GM20431 (cell line): ENCODE data around the gene ZNF853.

Experiments
- in situ Hi-C: fragments of 300-500 bp; cut with MseI, MboI; formaldehyde crosslinking; loops from one replicate; pipeline ENCODE4 v1.15.0; 2020; ENCODE audit warnings: low sequenced_read_pairs; ENCODE audit not compliant: unreplicated experiment

The ZNF853 gene

DNA sequence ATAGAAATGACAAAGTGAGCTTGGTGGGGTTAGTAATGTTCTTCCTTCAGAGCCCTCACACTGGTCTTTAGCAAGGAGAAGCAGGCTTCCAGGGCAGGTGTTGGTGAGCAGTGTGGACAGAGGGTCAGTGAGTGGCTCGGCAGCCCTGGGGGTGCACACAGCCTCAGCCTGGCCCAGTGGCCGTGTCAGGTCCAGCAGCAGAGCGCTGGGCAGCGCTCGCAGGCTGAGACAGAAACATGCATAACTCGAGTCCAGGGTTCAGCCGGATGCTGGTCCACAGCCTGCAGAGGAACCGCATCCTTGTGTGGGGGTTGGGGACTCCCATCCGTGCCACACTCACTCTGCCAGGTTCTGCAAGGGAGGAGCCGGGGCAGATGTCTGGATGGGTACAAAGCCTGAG lies 11.0 kb upstream of the ZNF853 start:
- in situ Hi-C loops = no loop called here

DNA sequence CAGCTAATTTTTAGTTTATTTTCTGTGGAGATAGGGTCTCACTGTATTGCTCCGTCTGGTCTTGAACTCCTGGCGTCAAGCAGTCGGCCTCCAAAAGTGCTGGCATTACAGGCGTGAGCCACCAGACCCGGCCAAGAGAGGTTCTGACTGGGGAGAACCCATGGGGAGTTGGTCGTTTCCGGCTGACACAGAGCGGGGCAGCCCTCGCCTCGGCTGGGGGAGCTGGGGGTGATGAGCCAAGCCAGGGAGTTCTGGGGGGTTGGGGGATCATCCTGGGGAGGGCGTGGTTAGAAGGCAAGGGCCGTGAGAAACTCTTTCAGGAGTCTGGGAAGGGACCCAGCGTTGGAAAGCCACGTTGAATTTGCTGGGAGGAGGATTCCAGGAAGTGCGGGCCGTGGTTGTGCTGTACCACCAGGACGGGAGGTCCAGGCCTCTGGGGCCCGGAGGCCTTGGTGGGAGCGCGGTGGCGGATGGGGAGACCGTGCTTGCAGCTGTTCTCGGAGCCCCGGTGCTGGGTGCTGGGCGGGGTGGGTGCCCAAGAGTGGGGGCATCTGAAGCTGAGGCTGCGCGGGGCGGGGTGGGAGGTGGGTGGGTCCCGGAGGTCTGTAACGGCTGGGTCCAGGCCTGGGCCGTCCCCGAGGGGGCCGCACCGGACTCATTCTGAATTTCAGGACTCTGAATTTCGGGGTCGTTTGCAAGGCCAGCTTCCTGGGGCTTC lies 8.4 kb upstream of the ZNF853 start:
- in situ Hi-C loops = no loop called here

DNA sequence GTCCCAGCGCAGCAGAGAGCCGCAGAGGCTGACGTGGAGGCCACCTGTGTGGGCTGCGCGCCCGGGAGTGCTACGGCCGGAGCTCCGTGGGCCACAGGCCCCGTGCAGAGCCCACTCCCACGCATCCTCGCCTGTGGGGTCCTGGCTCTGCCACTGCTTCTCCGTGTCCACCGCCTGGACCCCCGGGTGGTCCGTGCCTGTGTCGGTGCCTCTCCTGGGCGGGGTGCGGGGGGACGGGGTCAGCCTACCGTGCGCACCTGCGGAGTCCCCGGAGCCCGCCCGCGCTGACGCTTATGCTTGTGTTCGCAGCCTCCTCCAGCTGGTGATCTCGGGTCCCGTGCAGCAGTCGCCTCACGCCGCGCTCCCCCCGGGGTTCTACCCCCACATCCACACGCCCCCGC lies 7.8 kb upstream of the ZNF853 start:
- in situ Hi-C loops = no loop called here

DNA sequence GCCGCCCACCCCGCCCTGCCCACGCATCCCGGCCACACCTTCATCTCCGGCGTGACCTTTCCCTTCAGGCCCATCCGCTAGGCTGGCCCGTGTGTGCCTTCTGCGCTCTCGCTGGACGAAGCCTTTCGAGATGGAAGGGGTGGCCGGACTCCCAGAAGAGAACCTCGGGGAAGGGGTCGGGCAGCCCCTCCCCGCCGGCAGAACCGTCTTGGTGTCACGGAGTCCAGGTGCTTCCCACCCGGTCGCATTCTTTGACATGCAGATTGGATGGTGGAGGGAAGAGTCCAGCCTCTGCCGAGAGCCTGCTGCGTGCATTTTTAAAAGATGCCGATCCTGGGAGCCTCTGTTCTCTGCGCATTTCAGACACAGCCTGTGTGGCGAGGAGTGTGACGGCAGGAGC lies 7.3 kb upstream of the ZNF853 start:
- in situ Hi-C loops = no loop called here

DNA sequence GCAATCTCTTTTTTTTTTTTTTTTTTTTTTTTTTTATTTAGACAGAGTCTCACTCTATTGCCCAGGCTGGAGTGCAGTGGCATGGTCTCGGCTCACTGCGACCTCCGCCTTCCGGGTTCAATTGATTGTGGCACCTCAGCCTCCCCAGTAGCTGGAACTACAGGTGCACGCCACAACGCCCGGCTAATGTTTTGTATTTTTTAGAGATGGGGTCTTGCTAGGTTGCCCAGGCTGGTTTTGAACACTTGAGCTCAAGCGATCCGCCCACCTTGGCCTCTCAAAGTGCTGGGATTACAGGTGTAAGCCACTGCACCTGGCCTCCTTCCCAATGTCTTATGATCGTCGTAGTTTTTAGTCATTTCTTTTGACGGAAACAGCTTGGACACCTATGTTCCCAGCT lies 6.6 kb upstream of the ZNF853 start:
- in situ Hi-C loops = no loop called here

DNA sequence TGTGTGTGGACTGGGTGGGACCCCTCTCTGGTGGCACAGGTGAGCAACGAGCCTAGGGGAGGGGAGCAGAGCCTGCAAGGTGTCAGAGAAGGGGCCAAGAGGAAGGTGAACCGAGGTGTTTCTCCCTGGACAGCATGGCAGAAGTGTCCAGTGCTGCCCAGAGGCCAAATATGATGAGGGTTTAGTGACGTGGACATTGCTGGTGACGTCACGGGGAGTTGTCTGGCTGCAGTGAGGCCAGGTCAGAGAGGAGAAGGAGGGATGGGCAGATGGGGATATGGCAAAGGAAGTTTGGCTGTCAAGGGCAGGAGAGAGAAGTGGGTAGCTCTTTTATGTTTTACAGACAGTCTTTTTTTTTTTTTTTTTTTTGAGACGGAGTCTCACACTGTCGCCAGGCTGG lies 2.6 kb upstream of the ZNF853 start:
- in situ Hi-C loops = no loop called here

DNA sequence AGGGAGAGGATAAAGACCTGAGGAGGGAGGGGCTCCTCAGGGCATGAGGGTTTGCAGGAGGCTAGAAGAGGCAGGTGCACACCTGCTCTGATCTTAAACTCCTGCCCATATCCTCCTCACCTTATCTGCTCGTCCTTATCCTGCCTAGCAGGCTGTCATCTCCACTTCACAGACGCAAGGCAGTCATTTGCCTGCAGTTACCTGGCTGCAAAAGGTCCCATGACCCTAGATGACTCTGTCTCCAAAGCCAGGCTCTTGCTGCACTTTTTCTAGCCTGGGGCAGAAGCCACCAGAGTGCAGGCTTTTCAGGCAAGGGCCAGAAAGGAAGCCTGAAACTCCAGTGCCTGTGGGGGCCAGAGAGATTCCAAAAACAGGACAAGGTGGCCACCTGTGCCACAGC lies 1.7 kb upstream of the ZNF853 start:
- in situ Hi-C loops = no loop called here

DNA sequence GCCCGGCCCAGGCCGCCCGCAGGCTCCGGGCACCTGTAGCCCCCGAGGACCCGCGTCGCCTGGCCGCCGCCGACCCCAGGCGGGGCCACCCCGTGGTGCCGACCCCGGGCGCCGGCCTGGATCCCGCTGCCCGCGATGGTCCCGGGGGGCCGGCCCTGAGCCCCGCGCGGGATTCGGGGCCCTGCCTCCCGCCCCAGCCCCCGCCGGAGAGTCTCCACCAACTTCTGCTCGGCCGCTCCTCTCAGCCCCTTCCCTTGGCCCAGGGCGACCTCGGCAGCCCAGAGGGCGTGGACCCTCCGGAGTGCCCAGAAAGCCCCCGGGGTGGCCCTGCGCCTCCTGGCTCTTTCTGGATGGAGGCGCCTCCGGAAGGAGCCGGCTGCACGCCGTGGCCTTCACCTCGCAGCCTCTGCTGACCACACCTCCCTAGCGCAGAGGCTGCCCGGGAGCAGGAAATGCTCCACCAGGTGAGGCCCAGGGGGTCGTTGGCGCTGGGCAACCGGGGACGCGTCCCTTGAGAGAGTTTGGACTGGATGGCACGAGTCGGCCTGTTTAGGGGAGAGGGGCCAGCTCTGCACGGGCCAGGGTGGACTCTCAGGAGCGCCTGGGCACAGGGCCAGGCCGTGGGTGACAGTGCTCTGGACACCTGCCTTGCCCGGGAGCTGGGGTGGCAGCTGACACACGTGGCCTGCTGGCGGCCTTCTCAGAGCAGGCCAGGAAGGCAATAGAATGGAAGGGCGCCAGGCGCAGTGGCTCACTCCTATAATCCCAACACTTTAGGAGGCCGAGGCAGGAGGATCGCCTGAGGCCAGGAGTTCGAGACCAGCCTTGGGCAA lies 529 bp downstream of the ZNF853 start:
- in situ Hi-C loops = no loop called here

DNA sequence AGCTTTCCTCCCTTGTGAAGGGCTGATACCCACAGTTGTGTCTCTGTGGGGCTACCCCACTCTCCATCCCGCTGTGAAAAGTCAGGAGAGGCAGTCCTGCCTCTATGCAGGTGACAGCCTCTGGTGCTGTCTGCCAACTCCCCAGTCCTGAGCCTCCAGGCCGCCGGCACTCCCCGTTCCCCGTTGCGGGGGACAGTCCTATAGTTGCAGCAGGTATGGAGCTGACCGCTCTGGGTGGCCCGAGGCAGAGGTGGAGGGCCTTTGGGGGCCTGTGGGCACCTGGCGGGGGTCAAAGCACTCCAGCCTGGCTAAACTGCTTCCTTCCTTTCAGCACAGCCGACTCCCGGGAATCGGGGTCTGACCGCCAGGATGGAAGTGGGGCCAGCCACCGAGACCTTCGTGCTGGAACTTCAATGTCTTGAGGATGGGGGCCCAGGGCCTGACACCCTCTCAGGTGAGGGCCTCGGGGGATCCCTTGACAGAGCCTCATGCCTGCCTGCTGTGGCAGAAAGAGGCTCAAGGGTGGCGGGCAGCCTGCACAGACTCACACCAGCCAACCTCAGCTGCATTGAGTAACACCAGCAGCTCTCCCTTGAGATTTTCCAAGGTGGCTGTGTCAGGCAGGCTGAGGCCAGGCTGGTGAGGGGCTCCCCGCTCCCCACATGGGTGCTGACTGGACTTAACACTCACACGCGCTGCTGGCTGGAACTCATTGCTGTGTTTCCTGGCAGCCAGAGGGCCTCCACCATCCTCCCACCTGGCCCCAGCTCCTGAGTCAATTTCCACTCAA lies 1.6 kb downstream of the ZNF853 start:
- in situ Hi-C loops = no loop called here

DNA sequence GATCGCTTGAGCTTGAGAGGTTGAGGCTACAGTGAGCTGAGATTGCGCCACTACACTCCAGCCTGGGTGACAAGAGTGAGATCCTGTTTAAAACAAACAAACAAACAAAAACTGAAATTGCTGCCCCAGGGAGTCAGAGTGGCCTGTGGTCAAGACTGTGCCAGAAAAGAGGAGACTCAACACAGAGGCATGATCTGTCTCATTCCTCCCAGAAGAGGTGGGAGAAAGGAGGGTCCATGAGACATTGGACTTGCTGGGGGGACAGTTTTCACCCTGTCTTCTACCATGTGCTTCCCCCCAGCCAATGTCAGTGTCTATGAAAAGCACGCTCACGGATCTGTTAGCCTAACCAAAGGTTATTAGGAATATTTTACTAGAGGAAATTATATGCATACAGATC lies 3.2 kb downstream of the ZNF853 start:
- in situ Hi-C loops = no loop called here

DNA sequence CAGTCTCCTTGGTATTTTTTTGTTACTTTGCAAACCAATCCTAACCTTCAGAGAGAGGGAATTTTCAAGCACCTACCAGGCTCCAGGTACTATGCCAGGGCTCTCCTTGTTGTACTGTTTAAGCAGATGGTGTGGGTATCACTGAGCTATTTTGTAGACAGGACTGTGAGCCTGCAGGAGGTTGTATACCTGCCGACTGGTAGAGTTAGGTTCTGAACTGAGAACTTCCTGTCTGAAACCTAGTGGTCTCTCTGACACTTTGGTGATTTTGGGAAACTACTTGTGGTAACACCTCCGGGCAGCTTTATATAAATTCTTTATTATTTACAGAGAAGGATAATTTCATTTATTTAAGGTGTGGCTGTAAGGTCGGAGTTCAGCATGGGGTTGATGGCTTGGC lies 4.6 kb downstream of the ZNF853 start:
- in situ Hi-C loops = no loop called here

DNA sequence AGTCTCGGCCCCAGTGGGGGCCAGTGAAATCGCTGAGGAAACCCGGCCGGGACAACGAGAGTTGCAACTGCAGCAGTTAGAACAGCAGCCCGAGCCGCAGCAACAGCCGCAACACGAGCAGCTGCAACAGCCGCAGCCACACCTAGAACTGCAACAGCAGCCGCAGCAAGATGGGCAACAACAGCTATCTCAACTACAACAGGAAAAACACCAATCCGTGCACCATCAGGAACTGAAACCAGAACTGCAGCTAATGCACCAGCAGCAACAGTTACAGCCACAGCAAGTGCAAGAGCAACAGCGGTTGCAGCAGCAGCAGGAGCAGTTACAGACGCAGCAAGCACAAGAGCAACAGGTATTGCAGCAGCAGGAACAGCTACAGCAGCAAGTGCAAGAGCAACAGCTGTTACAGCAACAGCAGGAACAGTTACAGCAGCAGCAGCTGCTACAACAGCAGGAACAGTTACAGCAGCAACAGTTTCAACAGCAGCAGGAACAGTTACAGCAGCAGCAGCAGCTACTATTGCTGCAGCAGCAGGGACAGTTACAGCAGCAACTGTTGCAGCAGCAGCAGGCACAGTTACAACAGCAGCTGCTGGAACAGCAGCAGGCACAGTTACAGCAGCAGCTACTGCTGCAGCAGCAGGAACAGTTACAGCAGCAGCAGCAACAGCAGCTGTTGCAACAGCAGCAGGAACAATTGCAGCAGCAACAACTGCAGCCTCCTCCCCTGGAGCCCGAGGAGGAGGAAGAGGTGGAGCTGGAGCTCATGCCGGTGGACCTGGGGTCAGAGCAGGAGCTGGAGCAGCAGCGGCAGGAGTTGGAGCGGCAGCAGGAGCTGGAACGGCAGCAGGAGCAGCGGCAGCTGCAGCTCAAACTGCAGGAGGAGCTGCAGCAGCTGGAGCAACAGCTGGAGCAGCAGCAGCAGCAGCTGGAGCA lies 6.1 kb downstream of the ZNF853 start:
- in situ Hi-C loops = no loop called here

DNA sequence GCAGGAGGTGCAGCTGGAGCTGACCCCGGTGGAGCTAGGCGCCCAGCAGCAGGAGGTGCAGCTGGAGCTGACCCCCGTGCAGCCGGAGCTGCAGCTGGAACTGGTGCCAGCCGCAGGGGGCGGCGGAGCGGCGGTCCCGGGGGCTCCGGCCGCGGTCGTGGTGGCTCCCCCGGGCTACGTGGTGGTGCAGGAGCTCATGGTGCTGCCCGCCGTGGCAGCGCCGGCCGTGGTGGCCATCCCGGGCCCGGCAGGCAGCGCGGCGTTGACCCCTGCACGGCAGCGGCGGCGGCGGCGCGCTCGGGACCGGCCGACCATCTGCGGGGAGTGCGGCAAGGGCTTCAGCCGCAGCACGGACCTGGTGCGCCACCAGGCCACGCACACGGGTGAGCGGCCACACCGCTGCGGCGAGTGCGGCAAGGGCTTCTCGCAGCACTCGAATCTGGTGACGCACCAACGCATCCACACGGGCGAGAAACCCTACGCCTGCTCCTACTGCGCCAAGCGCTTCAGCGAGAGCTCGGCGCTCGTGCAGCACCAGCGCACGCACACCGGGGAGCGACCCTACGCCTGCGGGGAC lies 6.8 kb downstream of the ZNF853 start:
- in situ Hi-C loops = no loop called here

DNA sequence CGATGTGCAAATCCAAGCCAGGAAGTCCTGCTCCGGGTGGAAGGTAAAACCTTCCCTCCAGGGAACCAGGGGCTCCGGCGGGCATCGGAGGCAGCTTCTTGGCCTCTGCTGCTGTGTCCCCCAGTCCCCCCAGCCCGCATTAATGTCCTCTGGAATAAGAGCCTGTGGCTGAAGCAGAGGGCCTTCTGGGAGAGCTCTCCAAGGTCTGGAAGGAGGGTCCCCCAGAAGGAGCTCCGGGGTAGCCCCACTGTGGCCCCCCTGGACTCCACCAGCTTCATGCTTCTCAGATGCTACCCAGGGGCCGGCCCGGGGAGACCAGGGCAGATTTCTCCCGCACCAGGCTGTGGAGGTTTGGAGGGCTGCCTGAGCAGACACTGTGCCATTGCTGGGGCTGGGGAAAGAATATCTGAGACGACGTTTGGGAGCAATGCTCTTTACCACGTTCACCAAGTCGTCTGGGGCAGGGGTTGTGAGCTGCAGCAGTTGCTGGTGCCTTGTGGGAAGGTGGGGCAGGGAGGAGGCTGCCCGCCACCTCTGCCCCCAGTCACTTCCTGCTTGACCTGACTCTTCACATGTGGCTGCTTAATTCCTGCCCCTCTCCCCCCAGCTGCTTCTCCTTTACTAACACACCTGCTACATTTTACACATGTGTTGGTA lies 8.3 kb downstream of the ZNF853 start:
- in situ Hi-C loops = no loop called here

DNA sequence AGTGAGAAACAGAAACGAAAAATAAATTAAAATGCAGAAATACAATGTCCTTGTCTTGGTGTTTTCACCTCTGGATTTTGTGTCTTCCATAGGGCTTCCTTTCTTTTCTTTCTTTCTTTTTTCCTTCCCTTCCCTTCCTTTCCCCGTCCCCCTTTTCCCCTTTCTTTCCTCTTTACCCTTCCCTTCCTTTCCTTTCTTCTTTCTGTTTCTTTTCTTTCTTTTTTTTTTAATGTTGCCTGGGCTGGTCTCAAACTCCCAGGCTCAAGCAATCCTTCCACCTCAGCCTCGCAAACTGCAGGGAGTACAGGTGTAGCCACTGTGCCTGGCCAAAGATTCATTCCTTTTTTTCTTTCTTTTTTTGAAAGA lies 8.8 kb downstream of the ZNF853 start:
- in situ Hi-C loops = no loop called here

DNA sequence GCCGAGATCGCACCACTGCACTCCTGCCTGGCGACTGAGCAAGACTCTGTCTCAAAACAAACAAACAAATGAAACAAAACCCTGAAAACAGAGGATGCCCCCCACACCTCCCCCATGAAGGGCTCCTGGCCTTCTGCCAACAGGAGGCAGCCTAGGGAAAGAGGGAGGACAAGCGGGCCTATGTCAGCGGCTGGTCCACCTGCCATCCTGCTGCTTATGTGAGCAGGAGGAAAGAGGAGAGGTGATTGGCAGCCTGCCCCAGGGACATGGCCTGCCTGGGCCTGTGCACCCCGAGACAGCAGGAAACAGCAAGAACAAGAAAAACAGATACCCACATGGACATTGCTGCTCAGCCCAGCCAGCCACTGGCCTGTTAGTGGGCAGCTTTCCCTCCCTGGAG lies 12.6 kb downstream of the ZNF853 start:
- in situ Hi-C loops = no loop called here

DNA sequence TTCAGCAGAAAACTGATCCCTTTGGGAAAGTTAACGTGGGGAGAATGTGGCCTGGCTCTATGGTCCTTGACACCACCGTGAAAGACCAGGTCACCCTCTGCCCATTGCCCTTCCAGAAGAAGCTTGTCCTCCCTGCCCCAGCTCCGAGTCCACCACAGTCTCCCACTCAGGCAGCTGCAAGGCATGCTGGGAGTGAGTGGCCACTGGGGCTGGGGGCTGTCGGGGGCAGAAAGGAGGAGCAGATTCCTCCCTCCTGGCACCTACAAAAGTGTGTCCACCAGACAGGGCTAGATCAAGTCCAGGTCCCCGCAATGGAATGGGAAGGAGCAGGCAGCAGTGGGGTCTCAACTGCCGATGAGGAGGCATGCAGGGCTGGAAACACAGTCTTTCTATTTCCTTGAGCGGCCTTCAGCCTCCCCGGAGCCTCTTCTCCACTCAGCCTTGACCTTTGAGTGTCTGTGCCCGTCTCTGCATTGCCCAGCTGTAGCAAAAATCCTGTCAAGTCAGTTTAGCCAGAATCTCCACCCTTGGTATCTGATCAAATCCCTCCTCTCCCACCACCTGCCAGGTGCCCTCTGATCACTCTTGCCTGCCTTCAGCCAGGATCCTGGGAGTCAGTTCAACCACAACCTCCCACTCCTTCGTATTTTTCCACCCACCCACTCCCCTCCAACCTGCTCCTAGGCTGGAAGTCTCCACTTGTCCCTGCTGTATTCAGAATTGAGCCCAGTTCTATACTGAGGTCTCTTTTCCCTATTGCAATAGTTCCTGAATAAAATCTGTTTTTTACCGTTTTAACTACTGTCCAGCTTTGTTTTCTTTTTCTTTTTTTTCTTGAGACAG lies 14.8 kb downstream of the ZNF853 start:
- in situ Hi-C loops = no loop called here

DNA sequence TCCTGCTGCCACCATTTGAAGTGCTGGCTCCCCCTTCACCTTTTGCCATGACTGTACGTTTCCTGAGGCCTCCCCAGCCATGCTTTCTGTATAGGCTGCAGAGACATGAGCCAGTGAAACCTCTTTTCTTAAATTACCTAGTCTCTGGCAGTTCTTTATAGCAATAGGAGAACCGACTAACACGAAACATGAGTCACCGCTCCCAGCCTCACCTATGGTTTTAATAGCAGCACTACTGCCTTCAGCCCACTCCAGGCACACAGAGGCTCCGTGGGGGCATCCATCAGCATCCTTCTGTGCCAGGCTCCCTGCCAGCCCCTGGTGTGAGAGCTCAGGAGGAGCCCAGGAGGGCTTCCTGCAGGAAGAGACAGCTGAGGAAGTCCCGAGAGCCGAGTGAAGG lies 16.2 kb downstream of the ZNF853 start:
- in situ Hi-C loops = no loop called here
